BE2C (cell line): ENCODE data around the gene ZXDB.
"Not testable (repeated sequence)": the region's sequence is repeated elsewhere in the genome, so short reads cannot be mapped to it uniquely, and the experiment has no call there.

Source experiments
- DNase-seq: peaks from one replicate; pipeline ENCODE4 v3.0.0-alpha.2; 2020
- H3K27me3 ChIP-seq: fragments of 250-450 bp; sonication (Bioruptor Pico); 2 replicates; pipeline ENCODE4 v1.5.1; 2020; ENCODE audit warnings: mild to moderate bottlenecking
- H3K36me3 ChIP-seq: fragments of 250-450 bp; sonication (Bioruptor Pico); 2 replicates; pipeline ENCODE4 v1.5.1; 2020; ENCODE audit warnings: mild to moderate bottlenecking
- H3K4me1 ChIP-seq: fragments of 250-450 bp; sonication (Bioruptor Pico); 2 replicates; pipeline ENCODE4 v1.5.1; 2020
- H3K4me3 ChIP-seq: 2 replicates; pipeline ENCODE4 v1.5.1; 2011; ENCODE audit warnings: low read depth, low read length
- H3K9me3 ChIP-seq: fragments of 250-450 bp; sonication (Bioruptor Pico); 2 replicates; pipeline ENCODE4 v1.5.1; 2020
- CTCF ChIP-seq: IDR thresholded peaks from 2 replicates; pipeline ENCODE4 v1.5.1; 2012; ENCODE audit warnings: mild to moderate bottlenecking, low read depth, low read length

ZXDB gene

GRCh38 chrX:57587062-57587461 is 4.7 kb upstream of the ZXDB start:
- Histone ChIP-seq H3K4me1 (no peaks in the 10 kb centered on the region), H3K9me3 (no peaks in the 10 kb centered on the region), H3K36me3 (no peaks in the 10 kb centered on the region), H3K4me3 (no peak overlapping the region), H3K27me3 (no peaks in the 10 kb centered on the region)
- no peak for TF ChIP-seq CTCF
- no peak for DNase-seq

- no peak for TF ChIP-seq CTCF
- DNase-seq, result no peak
- Histone ChIP-seq H3K4me3 (no peak overlapping the region), H3K4me1 (no peaks in the 10 kb centered on the region), H3K36me3 (no peaks in the 10 kb centered on the region), H3K27me3 (no peaks in the 10 kb centered on the region), H3K9me3 (no peaks in the 10 kb centered on the region)
Observed at GRCh38 chrX:57587607-57588006, 4.2 kb upstream of the ZXDB start.

- H3K36me3 ChIP-seq, H3K4me1 ChIP-seq, H3K27me3 ChIP-seq, H3K9me3 ChIP-seq: not testable (repeated sequence)
- peak; percentile 38 for DNase-seq
- H3K4me3 ChIP-seq, result peak overlapping the region; percentile 56
Observed at GRCh38 chrX:57592160-57592893, 516 bp downstream of the ZXDB start.

GRCh38 chrX:57592894-57593215 is 1.0 kb downstream of the ZXDB start:
- H3K36me3 ChIP-seq, H3K9me3 ChIP-seq, H3K27me3 ChIP-seq, H3K4me1 ChIP-seq: not testable (repeated sequence)
- peak; percentile 25; the same call in 1 of the 2 replicates for TF ChIP-seq CTCF
- peak overlapping the region; percentile 56 for H3K4me3 ChIP-seq
- DNase-seq, result peak; percentile 61

- Histone ChIP-seq H3K4me1 (no peaks in the 10 kb centered on the region), H3K27me3 (no peaks in the 10 kb centered on the region), H3K9me3 (no peaks in the 10 kb centered on the region), H3K4me3 (peak overlapping the region; percentile 56), H3K36me3 (no peaks in the 10 kb centered on the region)
- no peak for TF ChIP-seq CTCF
- DNase-seq, result no peak
Observed at GRCh38 chrX:57595381-57595811, 3.6 kb downstream of the ZXDB start.

GRCh38 chrX:57596109-57596508 is 4.3 kb downstream of the ZXDB start:
- Histone ChIP-seq H3K9me3 (no peaks in the 10 kb centered on the region), H3K36me3 (no peaks in the 10 kb centered on the region), H3K4me3 (peak overlapping the region; percentile 56), H3K27me3 (no peaks in the 10 kb centered on the region), H3K4me1 (no peaks in the 10 kb centered on the region)
- TF ChIP-seq CTCF, result no peak
- DNase-seq, result no peak
